Measurements from ENCODE around the gene EVA1A.
A peak's percentile ranks its signal among the peaks of the same experiment; 100 is the strongest.

Gene EVA1A

DNA sequence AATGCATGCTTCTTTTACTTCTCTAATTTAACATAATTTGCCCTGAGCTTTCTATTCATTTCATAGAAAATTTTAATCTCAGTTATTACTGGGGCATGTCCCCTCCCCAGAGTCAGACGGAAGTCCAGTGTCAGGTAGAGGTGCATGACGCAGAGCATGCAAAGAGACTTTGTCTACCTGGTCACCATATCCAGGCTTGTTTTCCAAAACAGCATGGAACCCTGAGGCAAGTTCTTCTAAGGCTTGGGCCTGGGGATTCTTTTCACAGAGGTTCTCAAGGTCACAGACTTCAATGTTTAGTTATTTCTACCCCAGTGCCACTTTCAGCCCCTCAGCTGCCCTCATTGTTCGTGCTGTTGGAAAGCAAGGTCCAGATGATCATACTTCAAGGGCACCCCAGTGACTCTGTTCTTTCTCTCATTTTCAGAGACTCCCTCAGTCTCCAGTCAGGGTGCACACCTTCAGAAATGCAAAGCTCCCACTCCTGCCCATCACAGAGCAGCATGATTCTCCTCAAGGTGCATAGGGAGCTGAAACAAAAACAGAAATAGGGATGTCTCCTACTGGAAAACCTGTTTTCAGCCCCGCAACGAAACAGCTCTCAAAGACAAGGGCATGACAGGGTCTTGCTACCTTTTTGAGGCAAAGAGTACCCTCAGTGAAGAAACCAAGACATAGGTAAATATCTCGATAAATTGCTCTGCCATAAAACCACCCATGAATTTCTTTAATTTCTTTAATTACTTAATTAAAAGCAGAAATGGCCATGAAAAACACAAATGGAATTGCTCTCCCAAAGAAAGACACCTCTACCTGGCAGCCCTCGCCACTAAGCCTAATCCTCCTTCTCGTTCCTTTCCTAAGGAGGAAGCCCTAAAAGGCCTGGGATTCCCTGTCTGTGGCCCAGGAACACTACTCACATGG is 9.5 kb upstream of the EVA1A start:
- no peak overlapping the region for H2BK12ac ChIP-seq (ENCODE audit: low read length in 2 of 2)
- H2AFZ ChIP-seq (ENCODE audit: low read depth, low read length) = no peak overlapping the region
- peak overlapping the region; percentile 27 for H3K4me2 ChIP-seq (ENCODE audit: low read length, poor library complexity, severe bottlenecking)
- no peak overlapping the region for H3K23ac ChIP-seq (ENCODE audit: low read length in 2 of 2)
- no peaks in the 10 kb centered on the region for H3K27me3 ChIP-seq (ENCODE audit: control insufficient read depth in 1 of 2, insufficient read depth in 1 of 2, low read length in 2 of 2)
- H3K79me1 ChIP-seq (replicated peaks; ENCODE audit: low read length, poor library complexity, severe bottlenecking) = peaks cover 7% of the 10 kb centered on the region
- H3K4me3 ChIP-seq (ENCODE audit: insufficient read depth in 1 of 2, low read depth in 1 of 2, low read length in 2 of 2) = no peak overlapping the region
- H2AK5ac ChIP-seq (ENCODE audit: low read length, severe bottlenecking) = peak overlapping the region; percentile 99
- peak overlapping the region in 1 of 2 experiments; percentile 59 for H3K14ac ChIP-seq (ENCODE audit: low read length in 2 of 2)
- no peak for DNase-seq
- no peaks in the 10 kb centered on the region for H3K9me3 ChIP-seq (ENCODE audit: control insufficient read depth, low read length)
- WGBS = 89% methylated on average over 8 of the region's 8 CpGs
- no peaks in the 10 kb centered on the region for H3K36me3 ChIP-seq (ENCODE audit: control insufficient read depth in 1 of 2, insufficient read depth in 2 of 2, low read depth in 1 of 2, low read length in 2 of 2)
- H3K27ac ChIP-seq (ENCODE audit: low read length, poor library complexity, severe bottlenecking) = peak overlapping the region; percentile 92
- H3K4me1 ChIP-seq (ENCODE audit: control insufficient read depth, insufficient read depth, low read depth, low read length) = peaks cover 15% of the 10 kb centered on the region
- H2BK120ac ChIP-seq (ENCODE audit: low read depth, low read length) = no peak overlapping the region
- peak overlapping the region; percentile 44 for H3K9ac ChIP-seq (ENCODE audit: low read length)
- no peak overlapping the region for H4K91ac ChIP-seq (ENCODE audit: low read length)
- no peak overlapping the region for H2BK15ac ChIP-seq (ENCODE audit: low read depth, poor library complexity, severe bottlenecking)
- no peak overlapping the region for H3K4ac ChIP-seq (ENCODE audit: low read depth in 1 of 2, low read length in 2 of 2)
- H3K18ac ChIP-seq (ENCODE audit: low read depth in 1 of 2, low read length in 2 of 2) = peak overlapping the region in 1 of 2 experiments; percentile 61
- H2BK5ac ChIP-seq (ENCODE audit: low read depth, low read length, poor library complexity, severe bottlenecking) = peak overlapping the region; percentile 61
- H4K8ac ChIP-seq (ENCODE audit: low read length) = no peak overlapping the region

DNA sequence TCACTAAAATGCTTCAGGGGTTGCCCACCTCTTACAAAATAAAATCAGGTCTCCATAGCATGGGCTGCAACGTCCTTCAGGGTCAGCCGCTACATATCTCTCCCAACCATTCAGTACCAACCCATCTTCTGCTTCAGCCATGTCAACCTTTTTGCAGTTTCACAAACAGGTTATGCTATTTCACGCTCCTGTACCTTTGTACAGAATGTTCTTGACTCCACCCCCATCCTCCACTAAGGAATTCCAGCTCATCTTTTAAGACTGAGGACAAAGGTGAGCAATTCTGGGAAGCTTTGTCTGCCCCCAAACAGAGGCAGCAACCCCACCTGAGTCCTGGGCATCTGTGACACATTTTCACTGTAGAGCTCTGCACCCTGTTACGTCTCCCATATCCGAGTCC is 8.8 kb upstream of the EVA1A start:
- Histone ChIP-seq H4K8ac (ENCODE audit: low read length) (no peak overlapping the region), H3K4me2 (ENCODE audit: low read length, poor library complexity, severe bottlenecking) (no peak overlapping the region), H2BK120ac (ENCODE audit: low read depth, low read length) (no peak overlapping the region), H2AFZ (ENCODE audit: low read depth, low read length) (no peak overlapping the region), H3K4ac (ENCODE audit: low read depth in 1 of 2, low read length in 2 of 2) (no peak overlapping the region), H2BK15ac (ENCODE audit: low read depth, poor library complexity, severe bottlenecking) (no peak overlapping the region), H3K23ac (ENCODE audit: low read length in 2 of 2) (no peak overlapping the region), H3K4me3 (ENCODE audit: insufficient read depth in 1 of 2, low read depth in 1 of 2, low read length in 2 of 2) (no peak overlapping the region), H2BK12ac (ENCODE audit: low read length in 2 of 2) (peak overlapping the region in 1 of 2 experiments; percentile 29), H3K27me3 (ENCODE audit: control insufficient read depth in 1 of 2, insufficient read depth in 1 of 2, low read length in 2 of 2) (no peaks in the 10 kb centered on the region), H3K9ac (ENCODE audit: low read length) (no peak overlapping the region), H4K91ac (ENCODE audit: low read length) (no peak overlapping the region), H3K79me1 (replicated peaks; ENCODE audit: low read length, poor library complexity, severe bottlenecking) (peaks cover 7% of the 10 kb centered on the region), H3K14ac (ENCODE audit: low read length in 2 of 2) (no peak overlapping the region), H3K4me1 (ENCODE audit: control insufficient read depth, insufficient read depth, low read depth, low read length) (peaks cover 17% of the 10 kb centered on the region), H3K36me3 (ENCODE audit: control insufficient read depth in 1 of 2, insufficient read depth in 2 of 2, low read depth in 1 of 2, low read length in 2 of 2) (no peaks in the 10 kb centered on the region), H3K9me3 (ENCODE audit: control insufficient read depth, low read length) (no peaks in the 10 kb centered on the region), H2AK5ac (ENCODE audit: low read length, severe bottlenecking) (peak overlapping the region; percentile 89), H3K18ac (ENCODE audit: low read depth in 1 of 2, low read length in 2 of 2) (no peak overlapping the region), H3K27ac (ENCODE audit: low read length, poor library complexity, severe bottlenecking) (no peak overlapping the region), H2BK5ac (ENCODE audit: low read depth, low read length, poor library complexity, severe bottlenecking) (peak overlapping the region; percentile 49)
- WGBS = 97% methylated on average over 5 of the region's 5 CpGs
- DNase-seq = no peak

DNA sequence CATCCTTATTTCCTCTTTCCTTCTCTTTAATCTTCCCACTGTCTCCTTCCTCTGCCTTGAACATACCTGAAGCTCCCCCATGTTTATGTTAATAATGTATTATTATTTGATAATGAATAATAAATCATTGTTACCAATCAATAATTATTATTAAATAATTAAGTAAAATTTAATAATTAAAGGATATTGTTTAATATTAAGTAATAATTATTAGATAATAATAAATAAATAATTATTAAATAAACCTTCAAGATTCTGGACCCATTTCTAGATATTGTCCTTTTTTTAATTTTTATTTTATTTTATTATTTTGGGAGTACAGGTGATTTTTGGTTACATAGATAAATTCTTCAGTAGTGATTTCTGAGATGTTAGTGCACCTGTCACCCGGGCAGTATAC is 7.4 kb upstream of the EVA1A start:
- H3K9ac ChIP-seq (ENCODE audit: low read length) = no peak overlapping the region
- H4K91ac ChIP-seq (ENCODE audit: low read length) = no peak overlapping the region
- no peak overlapping the region for H3K4ac ChIP-seq (ENCODE audit: low read depth in 1 of 2, low read length in 2 of 2)
- no peak overlapping the region for H2BK15ac ChIP-seq (ENCODE audit: low read depth, poor library complexity, severe bottlenecking)
- H3K27me3 ChIP-seq (ENCODE audit: control insufficient read depth in 1 of 2, insufficient read depth in 1 of 2, low read length in 2 of 2) = no peaks in the 10 kb centered on the region
- H3K27ac ChIP-seq (ENCODE audit: low read length, poor library complexity, severe bottlenecking) = no peak overlapping the region
- H3K79me1 ChIP-seq (replicated peaks; ENCODE audit: low read length, poor library complexity, severe bottlenecking) = peaks cover 13% of the 10 kb centered on the region
- 100% methylated on average over 1 of the region's 1 CpG for WGBS
- H2BK12ac ChIP-seq (ENCODE audit: low read length in 2 of 2) = no peak overlapping the region
- no peak for DNase-seq
- H3K9me3 ChIP-seq (ENCODE audit: control insufficient read depth, low read length) = no peaks in the 10 kb centered on the region
- H3K4me3 ChIP-seq (ENCODE audit: insufficient read depth in 1 of 2, low read depth in 1 of 2, low read length in 2 of 2) = no peak overlapping the region
- no peak overlapping the region for H3K18ac ChIP-seq (ENCODE audit: low read depth in 1 of 2, low read length in 2 of 2)
- H3K14ac ChIP-seq (ENCODE audit: low read length in 2 of 2) = no peak overlapping the region
- peaks cover 17% of the 10 kb centered on the region for H3K4me1 ChIP-seq (ENCODE audit: control insufficient read depth, insufficient read depth, low read depth, low read length)
- H2BK5ac ChIP-seq (ENCODE audit: low read depth, low read length, poor library complexity, severe bottlenecking) = no peak overlapping the region
- no peak overlapping the region for H2AK5ac ChIP-seq (ENCODE audit: low read length, severe bottlenecking)
- H4K8ac ChIP-seq (ENCODE audit: low read length) = no peak overlapping the region
- no peak overlapping the region for H2BK120ac ChIP-seq (ENCODE audit: low read depth, low read length)
- no peak overlapping the region for H3K23ac ChIP-seq (ENCODE audit: low read length in 2 of 2)
- H2AFZ ChIP-seq (ENCODE audit: low read depth, low read length) = no peak overlapping the region
- no peaks in the 10 kb centered on the region for H3K36me3 ChIP-seq (ENCODE audit: control insufficient read depth in 1 of 2, insufficient read depth in 2 of 2, low read depth in 1 of 2, low read length in 2 of 2)
- H3K4me2 ChIP-seq (ENCODE audit: low read length, poor library complexity, severe bottlenecking) = no peak overlapping the region

DNA sequence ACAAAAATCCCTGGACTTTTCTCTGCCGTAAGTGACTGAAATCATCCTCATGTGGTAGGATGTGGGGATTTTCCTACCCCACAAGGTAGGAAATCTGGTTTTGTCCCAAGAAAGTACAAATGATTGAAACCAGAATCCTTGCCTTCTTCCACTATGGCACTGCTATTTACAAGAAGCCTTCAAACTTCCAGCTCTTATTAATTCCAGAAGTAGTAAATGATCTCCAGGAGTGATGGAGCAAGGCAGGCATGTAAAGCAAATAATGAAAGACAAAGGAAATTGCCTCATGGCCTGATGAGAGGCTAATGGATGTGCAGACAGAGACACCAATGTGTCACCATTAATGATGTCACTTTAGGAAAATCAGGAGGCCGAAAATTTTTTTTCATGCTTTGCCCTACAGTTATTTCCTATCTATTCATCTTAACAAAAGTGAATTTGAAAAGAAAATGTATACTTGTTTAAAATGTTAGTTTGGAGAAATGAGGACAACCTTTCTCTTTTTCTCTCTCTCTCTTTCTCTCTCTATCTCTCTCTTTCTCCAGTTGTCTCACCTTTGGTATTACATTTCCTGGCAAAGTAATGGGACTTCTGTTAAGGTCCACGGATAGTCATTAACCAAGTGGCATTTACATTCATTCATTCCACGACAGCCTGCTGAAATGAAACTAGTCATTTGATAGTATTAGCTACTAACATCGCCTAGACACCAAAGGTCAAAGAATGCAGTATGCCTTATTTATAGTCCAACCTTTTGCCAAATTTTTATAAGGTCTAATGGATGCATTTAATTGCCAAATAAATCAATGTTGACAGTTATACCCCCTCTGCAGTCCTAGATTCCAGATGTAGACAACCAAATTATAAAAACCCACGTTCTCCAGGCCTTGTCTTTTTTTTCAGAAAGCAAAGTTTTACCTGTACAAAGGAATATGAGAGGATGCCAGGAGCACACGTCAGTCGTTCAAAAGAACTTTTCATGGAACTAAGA is 5.0 kb upstream of the EVA1A start:
- no peaks in the 10 kb centered on the region for H3K27me3 ChIP-seq (ENCODE audit: control insufficient read depth in 1 of 2, insufficient read depth in 1 of 2, low read length in 2 of 2)
- no peaks in the 10 kb centered on the region for H3K9me3 ChIP-seq (ENCODE audit: control insufficient read depth, low read length)
- H3K4me2 ChIP-seq (ENCODE audit: low read length, poor library complexity, severe bottlenecking) = no peak overlapping the region
- H3K23ac ChIP-seq (ENCODE audit: low read length in 2 of 2) = no peak overlapping the region
- no peak overlapping the region for H2AFZ ChIP-seq (ENCODE audit: low read depth, low read length)
- H2BK5ac ChIP-seq (ENCODE audit: low read depth, low read length, poor library complexity, severe bottlenecking) = no peak overlapping the region
- H4K91ac ChIP-seq (ENCODE audit: low read length) = no peak overlapping the region
- no peak overlapping the region for H3K4ac ChIP-seq (ENCODE audit: low read depth in 1 of 2, low read length in 2 of 2)
- no peak overlapping the region for H3K18ac ChIP-seq (ENCODE audit: low read depth in 1 of 2, low read length in 2 of 2)
- H2BK15ac ChIP-seq (ENCODE audit: low read depth, poor library complexity, severe bottlenecking) = no peak overlapping the region
- 84% methylated on average over 6 of the region's 8 CpGs for WGBS
- H3K4me1 ChIP-seq (ENCODE audit: control insufficient read depth, insufficient read depth, low read depth, low read length) = peaks cover 25% of the 10 kb centered on the region
- H3K4me3 ChIP-seq (ENCODE audit: insufficient read depth in 1 of 2, low read depth in 1 of 2, low read length in 2 of 2) = no peak overlapping the region
- no peak overlapping the region for H4K8ac ChIP-seq (ENCODE audit: low read length)
- peak overlapping the region; percentile 54 for H3K27ac ChIP-seq (ENCODE audit: low read length, poor library complexity, severe bottlenecking)
- H2BK12ac ChIP-seq (ENCODE audit: low read length in 2 of 2) = no peak overlapping the region
- H3K14ac ChIP-seq (ENCODE audit: low read length in 2 of 2) = no peak overlapping the region
- DNase-seq = peak; percentile 32
- no peak overlapping the region for H3K9ac ChIP-seq (ENCODE audit: low read length)
- H2AK5ac ChIP-seq (ENCODE audit: low read length, severe bottlenecking) = peak overlapping the region; percentile 70
- no peaks in the 10 kb centered on the region for H3K36me3 ChIP-seq (ENCODE audit: control insufficient read depth in 1 of 2, insufficient read depth in 2 of 2, low read depth in 1 of 2, low read length in 2 of 2)
- H2BK120ac ChIP-seq (ENCODE audit: low read depth, low read length) = no peak overlapping the region
- peaks cover 13% of the 10 kb centered on the region for H3K79me1 ChIP-seq (replicated peaks; ENCODE audit: low read length, poor library complexity, severe bottlenecking)
